Astrocyte (in vitro differentiated cells and primary cell): ENCODE data around the gene INTS6. TPM values are rescaled to one million over a fixed set of nuclear protein-coding genes. Genes with fewer than 3 reads are reported as not detected.

Experiments
- DNase-seq: peaks from one replicate; pipeline ENCODE4 v3.0.0-alpha.2; 2010; ENCODE audit warnings: low read depth
- FAIRE-seq: peaks from 2 replicates; lab custom pipeline; 2011; peaks lifted over from hg19 to GRCh38; lab: Jason Lieb, UNC
- H2AFZ ChIP-seq: 2 replicates; pipeline ENCODE4 v1.6.0; 2012; ENCODE audit warnings: low read depth, low read length, inconsistent platforms
- H3K27ac ChIP-seq: 2 replicates; pipeline ENCODE4 v1.5.1; 2011; ENCODE audit warnings: low read depth, low read length, inconsistent platforms
- H3K27me3 ChIP-seq: 2 replicates; pipeline ENCODE4 v1.6.0; 2011; ENCODE audit warnings: low read length, inconsistent platforms; ENCODE audit not compliant: insufficient read depth
- H3K36me3 ChIP-seq: 2 replicates; pipeline ENCODE4 v1.5.1; 2011; ENCODE audit warnings: low read length, inconsistent platforms; ENCODE audit not compliant: insufficient read depth
- H3K4me1 ChIP-seq: 2 replicates; pipeline ENCODE4 v1.5.1; 2011; ENCODE audit warnings: low read length, inconsistent platforms; ENCODE audit not compliant: insufficient read depth
- H3K4me2 ChIP-seq: 2 replicates; pipeline ENCODE4 v1.6.0; 2012; ENCODE audit warnings: low read length, inconsistent platforms
- H3K4me3 ChIP-seq: 2 replicates; pipeline ENCODE4 v1.5.1; 2011; ENCODE audit warnings: low read depth, mild to moderate bottlenecking, low read length, inconsistent platforms; ENCODE audit not compliant: insufficient read depth
- H3K79me2 ChIP-seq: 2 replicates; pipeline ENCODE4 v1.6.0; 2012; ENCODE audit warnings: mild to moderate bottlenecking, low read length, inconsistent platforms; ENCODE audit not compliant: insufficient read depth
- H3K9ac ChIP-seq: 2 replicates; pipeline ENCODE4 v1.6.0; 2012; ENCODE audit warnings: mild to moderate bottlenecking, low read length, inconsistent platforms
- H3K9me3 ChIP-seq: 2 replicates; pipeline ENCODE4 v1.5.1; 2012; ENCODE audit warnings: low read depth, mild to moderate bottlenecking, low read length, inconsistent platforms; ENCODE audit not compliant: insufficient read depth
- H4K20me1 ChIP-seq: 2 replicates; pipeline ENCODE4 v1.6.0; 2012; ENCODE audit warnings: low read length, inconsistent platforms; ENCODE audit not compliant: insufficient read depth
- H3K27ac Mint-ChIP-seq: one replicate; pipeline ENCODE4 v1.8.0; 2021; ENCODE audit warnings: mild to moderate bottlenecking, mixed read lengths; ENCODE audit not compliant: unreplicated experiment
- H3K27me3 Mint-ChIP-seq: one replicate; pipeline ENCODE4 v1.8.0; 2021; ENCODE audit warnings: low read depth, mixed read lengths; ENCODE audit not compliant: unreplicated experiment
- H3K36me3 Mint-ChIP-seq: one replicate; pipeline ENCODE4 v1.8.0; 2021; ENCODE audit warnings: low read depth, mixed read lengths; ENCODE audit not compliant: unreplicated experiment
- H3K4me1 Mint-ChIP-seq: one replicate; pipeline ENCODE4 v1.8.0; 2021; ENCODE audit warnings: low read depth, mixed read lengths; ENCODE audit not compliant: unreplicated experiment
- H3K4me3 Mint-ChIP-seq: one replicate; pipeline ENCODE4 v1.8.0; 2021; ENCODE audit warnings: mild to moderate bottlenecking, moderate library complexity, mixed read lengths; ENCODE audit not compliant: unreplicated experiment
- H3K9me3 Mint-ChIP-seq: one replicate; pipeline ENCODE4 v1.8.0; 2021; ENCODE audit warnings: mild to moderate bottlenecking, mixed read lengths; ENCODE audit not compliant: unreplicated experiment
- EZH2 ChIP-seq: IDR thresholded peaks from 2 replicates; pipeline ENCODE4 v1.6.1; 2012; ENCODE audit warnings: mild to moderate bottlenecking, low read length, inconsistent platforms; ENCODE audit not compliant: insufficient read depth
- total RNA-seq: library from RNA; stranded (reverse); gene quantifications from 2 replicates; pipeline ENCODE4 v1.2.1, GENCODE V29; 2021
- TF ChIP-seq, protein P1 (sequence below): IDR thresholded peaks from 2 replicates; pipeline ENCODE4 v1.5.1; 2011; ENCODE audit warnings: low read depth, mild to moderate bottlenecking, inconsistent platforms, low read length, moderate library complexity; ENCODE audit not compliant: insufficient read depth

INTS6 gene
- total RNA-seq, 1 donor from 2014 or later = 47.6 TPM

- TF ChIP-seq, protein P1, sequence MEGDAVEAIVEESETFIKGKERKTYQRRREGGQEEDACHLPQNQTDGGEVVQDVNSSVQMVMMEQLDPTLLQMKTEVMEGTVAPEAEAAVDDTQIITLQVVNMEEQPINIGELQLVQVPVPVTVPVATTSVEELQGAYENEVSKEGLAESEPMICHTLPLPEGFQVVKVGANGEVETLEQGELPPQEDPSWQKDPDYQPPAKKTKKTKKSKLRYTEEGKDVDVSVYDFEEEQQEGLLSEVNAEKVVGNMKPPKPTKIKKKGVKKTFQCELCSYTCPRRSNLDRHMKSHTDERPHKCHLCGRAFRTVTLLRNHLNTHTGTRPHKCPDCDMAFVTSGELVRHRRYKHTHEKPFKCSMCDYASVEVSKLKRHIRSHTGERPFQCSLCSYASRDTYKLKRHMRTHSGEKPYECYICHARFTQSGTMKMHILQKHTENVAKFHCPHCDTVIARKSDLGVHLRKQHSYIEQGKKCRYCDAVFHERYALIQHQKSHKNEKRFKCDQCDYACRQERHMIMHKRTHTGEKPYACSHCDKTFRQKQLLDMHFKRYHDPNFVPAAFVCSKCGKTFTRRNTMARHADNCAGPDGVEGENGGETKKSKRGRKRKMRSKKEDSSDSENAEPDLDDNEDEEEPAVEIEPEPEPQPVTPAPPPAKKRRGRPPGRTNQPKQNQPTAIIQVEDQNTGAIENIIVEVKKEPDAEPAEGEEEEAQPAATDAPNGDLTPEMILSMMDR = no peak
- TF ChIP-seq EZH2 = no peak
- DNase-seq (no peak), FAIRE-seq (peak; percentile 49)
- no peaks in the 10 kb centered on the region for H3K27me3 ChIP-seq
- Mint-ChIP-seq H3K4me1 (peaks cover 7% of the 10 kb centered on the region), H3K36me3 (no peaks in the 10 kb centered on the region), H3K27ac (peak overlapping the region; percentile 87), H3K4me3 (no peak overlapping the region), H3K27me3 (no peaks in the 10 kb centered on the region), H3K9me3 (peaks cover 5% of the 10 kb centered on the region)
- H3K4me3 ChIP-seq = no peak overlapping the region
- H2AFZ ChIP-seq = no peak overlapping the region
- H3K4me2 ChIP-seq = peak overlapping the region; percentile 52
- H3K36me3 ChIP-seq = no peaks in the 10 kb centered on the region
- H3K79me2 ChIP-seq = no peaks in the 10 kb centered on the region
- H4K20me1 ChIP-seq = no peaks in the 10 kb centered on the region
- H3K9ac ChIP-seq = no peak overlapping the region
- no peak overlapping the region for H3K27ac ChIP-seq
- no peaks in the 10 kb centered on the region for H3K9me3 ChIP-seq
- peaks cover 12% of the 10 kb centered on the region for H3K4me1 ChIP-seq
Measured at GRCh38 chr13:51478418-51479198, 25.8 kb upstream of the INTS6 start.

DNA sequence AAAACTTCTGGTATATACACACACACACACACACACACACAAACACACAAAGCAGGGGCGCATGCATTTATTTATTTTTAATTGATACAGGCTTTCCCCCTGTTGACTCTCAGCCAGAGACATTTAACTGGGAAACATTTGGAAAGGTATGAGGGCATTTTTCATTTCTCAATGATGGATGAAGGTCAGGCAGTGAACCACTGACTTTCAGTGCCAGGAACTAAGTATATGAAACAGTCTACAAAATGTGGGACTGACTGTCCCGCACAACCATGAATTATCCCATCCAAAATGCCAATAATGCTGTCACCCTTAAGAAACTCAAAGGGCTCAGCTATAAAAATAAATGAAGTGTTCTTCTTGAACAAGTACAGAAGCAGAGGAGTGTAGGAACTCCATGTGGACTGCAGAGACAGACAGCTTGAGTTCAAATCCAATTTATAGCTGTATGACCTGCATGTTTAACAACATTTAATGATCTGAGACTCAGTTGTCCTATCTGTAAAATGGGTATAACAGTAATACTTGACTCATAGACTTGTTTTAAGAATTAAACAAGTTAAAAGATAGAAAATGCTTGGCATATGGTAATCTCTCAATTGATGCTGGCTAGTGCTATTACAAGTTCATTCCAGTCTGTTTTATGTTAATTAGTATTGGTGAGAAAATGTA, 25.0 kb upstream of the INTS6 start:
- H3K9me3 Mint-ChIP-seq = no peaks in the 10 kb centered on the region
- Histone ChIP-seq H3K9me3 (no peaks in the 10 kb centered on the region), H3K4me2 (no peak overlapping the region), H3K4me1 (peaks cover 12% of the 10 kb centered on the region), H3K27me3 (no peaks in the 10 kb centered on the region), H3K36me3 (no peaks in the 10 kb centered on the region), H3K27ac (no peak overlapping the region), H3K4me3 (no peak overlapping the region), H3K9ac (no peak overlapping the region), H4K20me1 (no peaks in the 10 kb centered on the region), H2AFZ (no peak overlapping the region), H3K79me2 (no peaks in the 10 kb centered on the region)
- no peak overlapping the region for H3K4me3 Mint-ChIP-seq
- H3K27me3 Mint-ChIP-seq = no peaks in the 10 kb centered on the region
- FAIRE-seq (no peak), DNase-seq (no peak)
- H3K36me3 Mint-ChIP-seq = no peaks in the 10 kb centered on the region
- H3K4me1 Mint-ChIP-seq = peaks cover 7% of the 10 kb centered on the region
- no peak for TF ChIP-seq EZH2
- TF ChIP-seq, protein P1 = no peak
- H3K27ac Mint-ChIP-seq = no peak overlapping the region

- no peaks in the 10 kb centered on the region for H3K9me3 Mint-ChIP-seq
- FAIRE-seq = no peak
Measured at GRCh38 chr13:51477149-51477548, 24.3 kb upstream of the INTS6 start.

More at GRCh38 chr13:51477149-51477548, 24.3 kb upstream of the INTS6 start:
- Mint-ChIP-seq H3K27me3 (no peaks in the 10 kb centered on the region), H3K36me3 (no peaks in the 10 kb centered on the region), H3K4me1 (peaks cover 7% of the 10 kb centered on the region), H3K4me3 (no peak overlapping the region), H3K27ac (peak overlapping the region; percentile 60)
- no peaks in the 10 kb centered on the region for H3K36me3 ChIP-seq
- H3K9me3 ChIP-seq = no peaks in the 10 kb centered on the region
- peaks cover 12% of the 10 kb centered on the region for H3K4me1 ChIP-seq
- H3K4me2 ChIP-seq = no peak overlapping the region
- no peaks in the 10 kb centered on the region for H3K27me3 ChIP-seq
- TF ChIP-seq, protein P1 = no peak
- TF ChIP-seq EZH2 = no peak
- no peak overlapping the region for H2AFZ ChIP-seq
- H3K4me3 ChIP-seq = no peak overlapping the region
- no peak for DNase-seq
- no peak overlapping the region for H3K27ac ChIP-seq
- H3K79me2 ChIP-seq = no peaks in the 10 kb centered on the region
- no peaks in the 10 kb centered on the region for H4K20me1 ChIP-seq
- no peak overlapping the region for H3K9ac ChIP-seq
